Measurements from ENCODE around the gene ITGB1.
"Not testable (repeated sequence)": the region's sequence is repeated elsewhere in the genome, so short reads cannot be mapped to it uniquely, and the experiment has no call there.

ITGB1 gene

DNA sequence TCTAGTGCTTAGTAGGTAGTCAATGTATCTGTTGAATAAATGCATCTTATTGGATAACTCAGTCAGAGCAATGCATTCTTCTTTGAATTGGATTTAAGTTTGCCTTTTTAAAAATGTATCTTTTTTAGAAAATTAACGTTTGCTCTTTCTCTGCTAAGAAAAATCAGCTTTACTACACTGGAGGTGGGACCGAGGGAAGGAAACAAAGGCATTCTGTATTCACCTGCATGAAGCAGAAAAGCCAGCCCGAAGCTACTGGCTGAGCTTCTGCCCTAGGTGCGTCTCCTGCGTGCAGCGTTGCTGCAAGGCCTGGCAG, 22.2 kb upstream of the ITGB1 start:
- DNase-seq = no peak

- not testable (repeated sequence) for DNase-seq
Observed at GRCh38 chr10:32979719-32980118, 21.7 kb upstream of the ITGB1 start.

DNA sequence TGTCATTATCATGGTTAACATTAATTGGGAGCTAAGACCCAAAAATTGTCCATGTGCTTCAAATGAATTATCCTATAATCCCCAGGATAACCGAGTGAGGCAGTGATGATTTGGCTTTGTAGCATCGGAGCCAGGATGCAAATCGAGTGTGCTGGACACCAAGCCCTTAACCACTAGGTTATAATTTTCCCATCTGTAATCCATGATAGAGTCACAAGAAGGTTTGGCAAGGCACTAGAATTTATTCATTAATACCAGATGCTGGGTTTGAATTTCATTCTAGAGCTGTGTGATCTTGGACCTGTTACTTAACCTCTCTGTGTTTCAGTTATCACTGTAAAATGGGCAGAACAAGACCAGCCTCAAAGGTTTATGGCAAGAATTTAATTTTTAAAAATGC, 21.0 kb upstream of the ITGB1 start:
- DNase-seq = no peak

- not testable (repeated sequence) for DNase-seq
Observed at GRCh38 chr10:32977846-32978809, 20.1 kb upstream of the ITGB1 start.

- DNase-seq = no peak
Observed at GRCh38 chr10:32976338-32976737, 18.3 kb upstream of the ITGB1 start.

GRCh38 chr10:32972929-32973328, 14.9 kb upstream of the ITGB1 start:
- no peak for DNase-seq

DNA sequence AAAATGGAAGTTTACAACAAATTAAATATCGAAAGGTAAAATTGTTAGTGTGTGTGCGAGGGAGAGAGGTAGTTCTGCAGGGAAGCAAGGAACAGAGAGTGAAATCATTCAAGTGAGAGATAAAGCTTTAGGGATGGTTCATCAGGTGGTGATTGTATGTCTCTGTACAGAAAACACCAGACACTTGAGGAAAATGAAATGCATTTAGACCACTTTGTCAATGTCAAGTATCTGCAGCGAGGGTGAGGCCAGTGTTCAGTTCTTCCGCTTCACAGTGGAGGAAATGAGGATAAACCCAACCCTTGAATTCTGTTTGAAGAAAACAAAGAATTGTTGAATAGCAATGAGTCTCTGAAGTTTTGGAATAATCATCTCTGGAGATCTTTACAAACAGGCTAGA, 14.4 kb upstream of the ITGB1 start:
- no peak for DNase-seq

DNA sequence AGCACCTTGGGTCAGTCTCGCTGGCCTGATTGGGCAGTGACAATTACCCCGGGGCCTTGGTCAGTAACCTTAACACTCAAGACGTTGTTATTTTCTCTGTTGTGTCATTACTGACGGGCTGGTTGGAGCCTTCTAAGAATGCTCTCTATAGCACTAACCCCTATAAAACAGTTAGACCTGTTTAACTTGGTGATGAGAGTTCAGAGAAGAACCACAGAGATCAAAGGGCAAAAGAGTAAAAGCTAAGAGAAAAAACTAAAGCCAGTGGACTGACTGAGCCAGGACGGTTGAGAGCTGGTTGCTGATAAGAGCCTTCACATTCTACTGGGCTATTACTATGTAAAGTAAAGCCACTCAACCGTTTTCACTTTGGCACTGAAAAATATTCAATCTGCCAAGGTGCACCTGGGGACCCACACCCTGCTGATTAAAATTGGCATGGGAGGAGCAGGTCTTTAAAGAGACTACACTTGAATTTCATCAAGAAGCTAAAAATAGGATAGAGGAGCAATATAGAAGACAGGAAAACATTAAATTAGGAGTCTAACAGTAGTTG, 13.6 kb upstream of the ITGB1 start:
- DNase-seq = no peak

GRCh38 chr10:32970910-32971309, 12.9 kb upstream of the ITGB1 start:
- DNase-seq = no peak

DNA sequence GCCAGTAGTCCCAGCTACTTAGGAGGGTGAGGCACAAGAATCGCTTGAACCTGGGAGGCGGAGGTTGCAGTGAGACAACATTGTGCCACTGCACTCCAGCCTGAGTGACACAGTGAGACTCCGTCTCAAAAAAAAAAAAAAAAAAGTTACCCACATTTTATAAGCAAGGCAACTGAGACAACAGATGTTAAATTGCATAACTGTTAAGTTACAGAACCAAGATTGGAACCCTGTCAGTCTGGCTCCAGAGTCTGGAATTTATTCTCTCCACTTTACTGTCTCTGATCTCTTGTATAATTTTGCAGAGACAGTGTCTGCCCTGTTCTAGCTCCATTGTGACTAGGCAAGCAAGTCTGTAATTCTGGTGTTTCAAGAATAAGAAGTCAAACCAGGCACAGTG, 6.2 kb upstream of the ITGB1 start:
- no peak for DNase-seq

GRCh38 chr10:32963096-32963495, 5.1 kb upstream of the ITGB1 start:
- no peak for DNase-seq

DNA sequence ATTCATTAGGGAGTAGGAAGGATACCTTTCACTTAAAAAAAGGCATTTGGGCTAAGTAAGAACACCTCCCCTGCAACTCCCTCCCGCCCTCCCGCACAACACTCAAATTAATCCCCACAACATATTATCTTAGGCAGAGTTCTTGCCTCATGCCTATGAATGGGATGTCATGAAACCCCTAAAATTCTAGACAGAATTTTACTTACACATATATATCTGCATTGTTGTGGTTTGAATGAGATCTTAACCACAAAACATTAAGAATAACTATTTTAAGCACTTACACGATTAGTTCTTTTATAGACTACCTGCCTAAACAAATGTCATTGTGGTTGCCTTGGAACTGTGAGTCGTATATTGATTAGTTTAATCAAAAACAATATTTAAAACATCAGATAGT, 4.5 kb upstream of the ITGB1 start:
- no peak for DNase-seq

DNA sequence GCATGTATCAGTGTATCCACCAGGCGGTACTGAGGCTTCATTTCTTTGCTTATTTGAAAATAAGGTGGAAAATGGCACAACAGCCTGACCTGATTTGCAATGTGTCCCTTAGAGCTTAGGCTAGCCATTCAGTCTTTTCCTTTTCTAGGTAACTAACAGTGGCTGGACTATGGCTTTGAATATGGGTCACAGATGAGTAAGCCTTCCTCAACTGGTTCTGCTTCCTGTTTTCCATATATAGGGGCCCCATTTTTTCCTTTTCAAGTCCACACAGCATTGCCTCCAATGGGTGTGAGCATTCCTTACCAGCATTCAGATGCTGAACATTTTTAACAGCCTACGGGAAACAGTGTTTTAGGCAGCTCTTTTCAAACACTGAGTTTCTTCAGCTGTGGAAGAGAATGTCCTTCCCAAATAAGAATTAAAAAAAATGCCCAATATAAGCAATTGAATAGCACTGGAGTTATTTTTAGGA, 3.9 kb upstream of the ITGB1 start:
- DNase-seq = no peak

- DNase-seq = no peak
Observed at GRCh38 chr10:32961343-32961894, 3.4 kb upstream of the ITGB1 start.

GRCh38 chr10:32960022-32960421, 2.0 kb upstream of the ITGB1 start:
- DNase-seq = no peak

DNA sequence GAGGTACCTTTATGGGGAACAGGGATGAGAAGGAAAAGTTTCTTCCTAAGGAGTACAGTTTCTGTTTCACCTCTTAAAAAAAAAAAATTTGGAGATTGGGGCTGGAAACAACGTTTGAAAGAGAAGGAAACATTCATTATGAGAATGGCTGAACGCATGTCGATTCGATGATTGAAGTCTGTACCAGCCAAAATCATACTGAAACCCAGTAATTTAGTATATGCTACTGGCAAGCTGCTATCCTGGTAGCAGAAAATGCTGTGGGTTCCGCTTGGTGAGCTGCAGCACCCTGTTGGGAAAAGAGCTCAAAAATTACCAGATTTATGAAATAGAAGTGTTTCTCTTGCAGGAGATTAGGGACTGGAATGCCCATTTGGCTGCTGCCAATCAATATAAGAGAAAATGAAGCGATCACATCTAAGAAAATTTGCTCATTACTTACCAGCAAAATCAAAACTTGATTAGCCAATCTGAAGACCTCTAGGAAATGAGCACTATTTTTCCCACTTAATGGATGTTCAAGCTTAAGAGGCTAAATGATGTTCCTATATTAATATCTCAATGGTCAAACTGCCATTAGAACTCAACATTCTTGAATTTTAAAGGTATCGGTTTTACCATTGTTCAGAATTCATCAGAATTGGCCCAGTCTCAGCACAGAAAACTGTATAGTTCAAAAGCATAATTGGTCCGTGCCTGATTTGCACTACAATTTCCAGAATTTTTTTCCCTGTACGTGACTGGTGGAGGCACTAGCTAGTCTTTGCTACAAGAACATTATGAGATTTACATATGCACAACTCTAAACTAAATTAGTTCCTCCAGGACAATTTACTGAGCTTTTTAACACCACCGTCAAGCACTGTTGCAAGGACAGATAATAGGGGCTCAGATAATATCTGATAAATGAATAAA, 1.2 kb upstream of the ITGB1 start:
- peak in 1 of 2 donors; percentile 16 for DNase-seq

- peak; percentile 37 to 43 for DNase-seq
Observed at GRCh38 chr10:32957341-32958084, 517 bp downstream of the ITGB1 start.

DNA sequence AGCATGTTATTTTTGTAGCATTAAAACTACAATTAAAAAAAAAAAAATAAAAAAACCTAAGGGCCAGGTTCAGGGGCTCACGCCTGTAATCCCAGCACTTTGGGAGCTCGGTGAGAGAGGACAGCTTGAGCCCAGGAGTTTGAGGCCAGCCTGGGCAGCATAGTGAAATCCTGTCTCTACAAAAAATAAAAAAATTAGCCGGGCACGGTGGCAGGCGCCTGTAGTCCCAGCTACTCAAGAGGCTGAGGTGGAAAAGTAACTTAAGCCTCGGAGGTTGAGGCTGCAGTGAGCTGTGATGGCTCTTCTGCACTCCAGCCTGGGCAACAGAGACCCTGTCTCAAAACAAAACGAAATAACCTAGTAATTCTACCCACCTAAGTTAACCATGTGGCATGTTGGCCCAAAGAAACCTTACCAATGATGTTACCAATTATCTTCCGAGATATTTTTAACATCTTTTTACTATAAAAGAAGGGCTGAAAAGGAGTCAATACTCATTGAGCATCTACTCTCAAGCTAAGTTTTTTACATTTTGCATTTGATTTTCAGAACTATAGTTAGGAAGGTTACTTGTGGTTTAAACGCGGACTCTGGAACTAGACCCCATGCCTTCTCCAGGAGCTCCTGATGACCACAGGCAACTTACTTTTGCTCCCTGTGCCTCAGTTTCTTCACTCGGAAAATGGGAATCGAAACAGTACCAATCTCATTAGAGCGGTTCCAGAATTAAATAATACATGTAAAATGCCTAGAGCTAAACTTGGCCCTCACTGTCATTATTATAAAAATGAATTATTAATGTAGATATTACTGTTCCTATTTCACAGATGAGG, 1.4 kb downstream of the ITGB1 start:
- DNase-seq = no peak

GRCh38 chr10:32955790-32956189, 2.2 kb downstream of the ITGB1 start:
- DNase-seq = no peak

DNA sequence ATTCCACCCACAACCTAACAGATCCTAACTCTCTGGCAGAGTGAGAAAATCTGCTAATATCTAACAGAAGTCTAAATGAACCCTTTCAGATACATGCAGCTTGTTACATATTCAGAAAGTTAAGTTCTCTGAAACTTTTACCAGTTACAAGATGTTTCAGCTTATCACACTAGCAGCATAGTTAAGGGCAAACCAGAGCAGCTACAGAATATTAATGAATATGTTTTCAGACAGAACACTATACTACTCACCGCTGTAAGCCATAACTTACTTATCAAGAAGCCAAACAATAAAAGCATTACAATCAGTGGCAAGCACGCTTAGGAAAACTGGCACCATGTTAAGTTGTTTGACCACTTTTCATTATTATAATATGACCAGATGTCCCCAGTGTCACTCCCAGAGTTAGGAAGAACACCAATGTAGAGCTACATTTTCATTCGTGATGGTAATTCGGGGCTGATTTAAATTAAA, 2.7 kb downstream of the ITGB1 start:
- DNase-seq = no peak

Data from stimulated activated CD4-positive, alpha-beta T cell treated with anti-CD3 and anti-CD28 coated beads, Interleukin-2, amount 100 ng/mL, for 48 hours (primary cell).